NT2/D1 (cell line): Measurements from ENCODE around the gene CRYBA2.

Source experiments
- DNase-seq: peaks from one replicate; pipeline ENCODE4 v3.0.0-alpha.2; 2011; ENCODE audit warnings: low read depth, low spot score
- H3K27me3 ChIP-seq: 2 replicates; pipeline ENCODE4 v1.6.0; 2011; ENCODE audit warnings: mild to moderate bottlenecking; ENCODE audit not compliant: insufficient read length, insufficient read depth
- H3K36me3 ChIP-seq: 2 replicates; pipeline ENCODE4 v1.6.1; 2011; ENCODE audit warnings: mild to moderate bottlenecking, low read length, mixed read lengths; ENCODE audit not compliant: insufficient read depth, insufficient read length
- H3K4me1 ChIP-seq: 2 replicates; pipeline ENCODE4 v1.5.1; 2011; ENCODE audit not compliant: insufficient read depth, insufficient read length
- H3K4me3 ChIP-seq: 2 replicates; pipeline ENCODE4 v1.5.1; 2011; ENCODE audit warnings: low read depth; ENCODE audit not compliant: insufficient read length
- H3K9ac ChIP-seq: 2 replicates; pipeline ENCODE4 v1.6.0; 2011; ENCODE audit warnings: low read depth; ENCODE audit not compliant: insufficient read length
- H3K9me3 ChIP-seq: 2 replicates; pipeline ENCODE4 v1.5.1; 2011; ENCODE audit warnings: mild to moderate bottlenecking, low read length; ENCODE audit not compliant: insufficient read depth
- SUZ12 ChIP-seq: IDR thresholded peaks from 2 replicates; pipeline ENCODE4 v1.6.1; 2011; ENCODE audit not compliant: insufficient read length, insufficient read depth; ENCODE audit errors: extremely low read depth
- YY1 ChIP-seq: IDR thresholded peaks from 2 replicates; pipeline ENCODE4 v1.6.1; 2011; ENCODE audit not compliant: insufficient read length, insufficient read depth
- ZNF274 ChIP-seq: IDR thresholded peaks from 2 replicates; pipeline ENCODE4 v1.6.1; 2011; ENCODE audit warnings: mild to moderate bottlenecking, low read depth, low read length

The CRYBA2 gene, protein sequence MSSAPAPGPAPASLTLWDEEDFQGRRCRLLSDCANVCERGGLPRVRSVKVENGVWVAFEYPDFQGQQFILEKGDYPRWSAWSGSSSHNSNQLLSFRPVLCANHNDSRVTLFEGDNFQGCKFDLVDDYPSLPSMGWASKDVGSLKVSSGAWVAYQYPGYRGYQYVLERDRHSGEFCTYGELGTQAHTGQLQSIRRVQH

GRCh38 chr2:218993345-218994315 lies at the start of gene CRYBA2:
CRYBA2 (minus strand) TSS chr2:218993422; CDS start chr2:218993176, 246 bp downstream.
- Histone ChIP-seq H3K4me1 (peaks cover 12% of the 10 kb centered on the region), H3K9me3 (no peaks in the 10 kb centered on the region), H3K9ac (peak within 1 kb of the TSS; percentile 73), H3K36me3 (no peaks in the 10 kb centered on the region), H3K27me3 (peaks cover 100% of the 10 kb centered on the region), H3K4me3 (peak within 1 kb of the TSS; percentile 22)
- DNase-seq, result no peak
- no peak for TF ChIP-seq ZNF274
- TF ChIP-seq SUZ12, result no peak
- TF ChIP-seq YY1, result no peak

GRCh38 chr2:219042750-219043149 lies 49.5 kb upstream of the CRYBA2 start:
- no peaks in the 10 kb centered on the region for H3K36me3 ChIP-seq
- H3K9me3 ChIP-seq, result no peaks in the 10 kb centered on the region
- no peak overlapping the region for H3K4me3 ChIP-seq
- H3K9ac ChIP-seq, result no peak overlapping the region
- no peak for TF ChIP-seq SUZ12
- TF ChIP-seq ZNF274, result no peak
- no peak for TF ChIP-seq YY1
- DNase-seq, result no peak
- H3K4me1 ChIP-seq, result no peaks in the 10 kb centered on the region
- peaks cover 45% of the 10 kb centered on the region for H3K27me3 ChIP-seq

- Histone ChIP-seq H3K4me1 (no peaks in the 10 kb centered on the region), H3K9me3 (no peaks in the 10 kb centered on the region), H3K36me3 (no peaks in the 10 kb centered on the region), H3K9ac (no peak overlapping the region), H3K4me3 (no peak overlapping the region), H3K27me3 (peaks cover 39% of the 10 kb centered on the region)
- TF ChIP-seq YY1, result no peak
- no peak for DNase-seq
Measured at GRCh38 chr2:219042157-219042556, 48.9 kb upstream of the CRYBA2 start.

DNA sequence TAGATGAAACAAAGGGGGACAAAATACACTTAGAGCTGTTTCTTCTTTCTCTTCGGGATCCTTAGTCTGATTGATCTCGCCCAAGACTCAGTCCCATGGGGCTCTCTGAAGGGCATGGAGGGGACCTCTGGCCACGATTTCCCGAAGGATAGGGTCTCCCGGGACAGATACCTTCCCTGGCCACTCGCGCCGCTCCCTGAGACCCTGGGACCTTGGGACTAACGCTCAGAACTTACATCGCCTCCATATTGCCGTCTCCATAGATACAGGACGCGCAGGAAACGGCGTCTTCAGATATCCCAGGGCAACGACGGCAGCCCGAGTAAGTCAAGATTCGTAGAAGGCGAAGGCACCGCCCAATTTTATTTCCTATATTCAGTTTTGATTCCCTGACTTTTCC lies 48.0 kb upstream of the CRYBA2 start, which contains the start of gene CFAP65:
TSS of gene CFAP65 (minus strand) at position 265 of the 400 bp plus-strand sequence. CDS start 2,468 bp downstream, outside the sequence.
- H3K27me3 ChIP-seq, result peaks cover 31% of the 10 kb centered on the region
- DNase-seq, result no peak
- TF ChIP-seq ZNF274, result no peak
- no peak for TF ChIP-seq YY1

GRCh38 chr2:219038600-219038999 lies 45.4 kb upstream of the CRYBA2 start:
- Histone ChIP-seq H3K36me3 (no peaks in the 10 kb centered on the region), H3K4me3 (no peak overlapping the region), H3K9ac (no peak overlapping the region), H3K27me3 (peaks cover 42% of the 10 kb centered on the region), H3K4me1 (no peaks in the 10 kb centered on the region), H3K9me3 (no peaks in the 10 kb centered on the region)
- DNase-seq, result no peak
- TF ChIP-seq ZNF274, result no peak
- TF ChIP-seq YY1, result no peak
- no peak for TF ChIP-seq SUZ12

More for the DNA sequence above, 48.0 kb upstream of the CRYBA2 start, which contains the start of gene CFAP65:
- Histone ChIP-seq H3K4me3 (no peak within 1 kb of the TSS), H3K4me1 (no peaks in the 10 kb centered on the region), H3K36me3 (no peaks in the 10 kb centered on the region), H3K9ac (no peak within 1 kb of the TSS), H3K9me3 (no peaks in the 10 kb centered on the region)

- Histone ChIP-seq H3K9ac (no peak overlapping the region), H3K36me3 (no peaks in the 10 kb centered on the region), H3K4me1 (no peaks in the 10 kb centered on the region), H3K27me3 (peaks cover 38% of the 10 kb centered on the region), H3K4me3 (no peak overlapping the region), H3K9me3 (no peaks in the 10 kb centered on the region)
- no peak for DNase-seq
- TF ChIP-seq SUZ12, result no peak
- no peak for TF ChIP-seq ZNF274
- TF ChIP-seq YY1, result no peak
Measured at GRCh38 chr2:219037783-219038499, 44.7 kb upstream of the CRYBA2 start.
